HCT116 (cell line): ENCODE results near the gene ELAPOR1. TPM values are rescaled to one million over a fixed set of nuclear protein-coding genes. Genes with fewer than 3 reads are reported as not detected.

ENCODE experiments used
- ATAC-seq: fragments of 200-7000 bp; cut with Tn5 transposase; 2 replicates; pipeline ENCODE4 v1.9.1; 2020; ENCODE audit warnings: mild to moderate bottlenecking, moderate library complexity
- BruUV-seq: library from RNA; stranded (reverse); fragments of 400-500 nt; replicated peaks from 2 replicates; lab custom pipeline; 2021; lab: Mats Ljungman, UMichigan
- CTCF ChIA-PET: fragments of 300-600 bp; sonication (Branson Sonifier 250); formaldehyde crosslinking; loops from one replicate; lab custom pipeline; 2021; ENCODE audit warnings: antibody characterized with exemption; lab: Charles Lee
- POLR2A ChIA-PET: fragments of 300-600, 350-600 bp; sonication (Branson Sonifier 250); formaldehyde crosslinking; loops from one replicate; lab custom pipeline; 2021; ENCODE audit warnings: antibody characterized with exemption; lab: Charles Lee
- RAD21 ChIA-PET, 2 experiments: fragments of 300-600 bp; sonication (Branson Sonifier 250); formaldehyde crosslinking; loops; one replicate each; lab custom pipeline; 2023; ENCODE audit warnings: low total read pairs in 2 of 2; ENCODE audit not compliant: uncharacterized antibody in 2 of 2, unreplicated experiment in 2 of 2, low non-redundant PET in 1 of 2; lab: Charles Lee
- DNase-seq: peaks from one replicate; pipeline ENCODE4 v3.0.0-alpha.2; 2010; ENCODE audit warnings: low read depth, low spot score
- H2AFZ ChIP-seq: fragments of 200-600 bp; shearing (Covaris generic), sonication (generic); 2 replicates; pipeline ENCODE4 v1.6.1; 2017; ENCODE audit warnings: low read depth, mixed run types, mixed read lengths, antibody characterized with exemption, low read length; ENCODE audit not compliant: poor library complexity, severe bottlenecking
- H3K27ac ChIP-seq: 2 replicates; pipeline ENCODE4 v1.5.1; 2012; ENCODE audit warnings: low read depth, low read length
- H3K27me3 ChIP-seq: fragments of 200-600 bp; sonication (generic); 2 replicates; pipeline ENCODE4 v1.6.1; 2016; ENCODE audit warnings: mixed run types, low read length, mixed read lengths; ENCODE audit not compliant: insufficient read depth
- H3K36me3 ChIP-seq, 2 experiments: fragments of 200-500 bp in 1 of 2; fragments of 200-600 bp in 1 of 2; sonication (Bioruptor generic) in 1 of 2; sonication (generic) in 1 of 2; 2 replicates each; pipeline versions ENCODE4 v1.5.1 to v1.6.1; 2014 to 2016; ENCODE audit warnings: low read length in 2 of 2, inconsistent platforms in 1 of 2, mixed read lengths in 1 of 2, mixed run types in 1 of 2; ENCODE audit not compliant: insufficient read depth in 2 of 2, control insufficient read depth in 1 of 2
- H3K4me1 ChIP-seq, 2 experiments: fragments of 200-600 bp in 1 of 2; sonication (generic) in 1 of 2; 2 replicates each; pipeline versions ENCODE4 v1.5.1 to v1.6.1; 2012 to 2017; ENCODE audit warnings: low read length in 2 of 2, inconsistent platforms in 1 of 2, mild to moderate bottlenecking in 1 of 2, mixed read lengths in 1 of 2, mixed run types in 1 of 2, moderate library complexity in 1 of 2; ENCODE audit not compliant: insufficient read depth in 2 of 2, control insufficient read depth in 1 of 2
- H3K4me2 ChIP-seq: fragments of 200-600 bp; sonication (generic); 2 replicates; pipeline ENCODE4 v1.6.1; 2017; ENCODE audit warnings: mixed run types, low read length, mixed read lengths
- H3K4me3 ChIP-seq, 2 experiments: fragments of 200-600 bp in 1 of 2; sonication (generic) in 1 of 2; replicated peaks in 1 of 2; 2 replicates each; pipeline ENCODE4 v1.5.1; 2011 to 2016; ENCODE audit warnings: low read length in 2 of 2, control low read depth in 1 of 2, low read depth in 1 of 2, mild to moderate bottlenecking in 1 of 2, mixed read lengths in 1 of 2, mixed run types in 1 of 2
- H3K79me2 ChIP-seq: fragments of 200-600 bp; sonication (generic); 2 replicates; pipeline ENCODE4 v1.6.1; 2017; ENCODE audit warnings: mild to moderate bottlenecking, mixed run types, low read length, moderate library complexity, mixed read lengths; ENCODE audit not compliant: insufficient read depth
- H3K9ac ChIP-seq: fragments of 200-600 bp; sonication (generic); 2 replicates; pipeline ENCODE4 v1.6.1; 2016; ENCODE audit warnings: low read length, mixed read lengths
- H3K9me2 ChIP-seq: fragments of 200-600 bp; sonication (generic), shearing (Covaris generic); 2 replicates; pipeline ENCODE4 v1.6.1; 2017; ENCODE audit warnings: mixed run types, mild to moderate bottlenecking, moderate library complexity; ENCODE audit not compliant: insufficient read depth
- H3K9me3 ChIP-seq, 2 experiments: fragments of 200-500 bp in 1 of 2; fragments of 200-600 bp in 1 of 2; sonication (Bioruptor generic) in 1 of 2; sonication (generic) in 1 of 2; 2 replicates each; pipeline ENCODE4 v1.6.1; 2014 to 2017; ENCODE audit warnings: low read length in 2 of 2, mixed read lengths in 2 of 2, inconsistent platforms in 1 of 2, low read depth in 1 of 2, mild to moderate bottlenecking in 1 of 2, mixed run types in 1 of 2, moderate library complexity in 1 of 2; ENCODE audit not compliant: control insufficient read depth in 1 of 2, insufficient read depth in 1 of 2
- H4K20me1 ChIP-seq: fragments of 200-600 bp; sonication (generic), shearing (Covaris generic); 2 replicates; pipeline ENCODE4 v1.6.1; 2017; ENCODE audit warnings: mixed run types, mild to moderate bottlenecking, moderate library complexity; ENCODE audit not compliant: insufficient read depth
- EGR1 ChIP-seq: IDR thresholded peaks from 2 replicates; pipeline ENCODE4 v1.6.1; 2012; ENCODE audit warnings: low read depth
- ELF1 ChIP-seq: IDR thresholded peaks from 2 replicates; pipeline ENCODE4 v1.6.1; 2012; ENCODE audit warnings: low read depth, borderline replicate concordance
- EZH2 ChIP-seq: fragments of 200-600 bp; sonication (generic); IDR thresholded peaks from 2 replicates; pipeline ENCODE4 v1.6.1; 2017; ENCODE audit warnings: antibody characterized with exemption, mixed run types
- JUND ChIP-seq: IDR thresholded peaks from 2 replicates; pipeline ENCODE4 v1.6.1; 2012
- POLR2AphosphoS5 ChIP-seq: IDR thresholded peaks from 2 replicates; pipeline ENCODE4 v1.6.1; 2011; ENCODE audit warnings: mild to moderate bottlenecking, low read depth, low read length, moderate library complexity
- RAD21 ChIP-seq: IDR thresholded peaks from 2 replicates; pipeline ENCODE4 v1.6.1; 2012; ENCODE audit warnings: low read depth, mild to moderate bottlenecking
- YY1 ChIP-seq: IDR thresholded peaks from 2 replicates; pipeline ENCODE4 v1.6.1; 2011; ENCODE audit warnings: low read length, low read depth, moderate library complexity, mild to moderate bottlenecking; ENCODE audit not compliant: insufficient replicate concordance; ENCODE audit errors: extremely low read depth
- ZFX ChIP-seq: fragments of 450-650 bp; IDR thresholded peaks from 2 replicates; pipeline ENCODE4 v1.6.1; 2017
- ZNF274 ChIP-seq: fragments of 200-500 bp; sonication (Bioruptor generic); IDR thresholded peaks from 2 replicates; pipeline ENCODE4 v1.6.1; 2014; ENCODE audit warnings: mild to moderate bottlenecking, low read depth, low read length, inconsistent platforms
- intact Hi-C: fragments of 100-400 bp; cut with micrococcal nuclease; formaldehyde crosslinking; loops from 2 replicates; pipeline ENCODE4 v1.10.0; 2022
- total RNA-seq: library from RNA; stranded (reverse); gene quantifications from one replicate; pipeline ENCODE4 v1.2.1, GENCODE V29; 2021; ENCODE audit not compliant: unreplicated experiment
- TF ChIP-seq, protein P1 (sequence below), 3 experiments: fragments of 200-600 bp in 1 of 3; sonication (generic) in 1 of 3; IDR thresholded peaks in 2 of 3; conservative IDR thresholded peaks in 1 of 3; 2 replicates each; pipeline ENCODE4 v1.5.1; 2012 to 2017; ENCODE audit warnings: low read depth in 2 of 3, low read length in 2 of 3, antibody characterized with exemption in 1 of 3, borderline replicate concordance in 1 of 3, control low read depth in 1 of 3, mild to moderate bottlenecking in 1 of 3, mixed read lengths in 1 of 3, mixed run types in 1 of 3, moderate library complexity in 1 of 3; ENCODE audit not compliant: insufficient read depth in 1 of 3
- TF ChIP-seq, protein P2 (sequence below): IDR thresholded peaks from 2 replicates; pipeline ENCODE4 v1.6.1; 2012
- TF ChIP-seq, protein P3 (sequence below): IDR thresholded peaks from 2 replicates; pipeline ENCODE4 v1.6.1; 2012

ELAPOR1 gene
- total RNA-seq, 1 experiment from 2014 or later, result 0.57 TPM

DNA sequence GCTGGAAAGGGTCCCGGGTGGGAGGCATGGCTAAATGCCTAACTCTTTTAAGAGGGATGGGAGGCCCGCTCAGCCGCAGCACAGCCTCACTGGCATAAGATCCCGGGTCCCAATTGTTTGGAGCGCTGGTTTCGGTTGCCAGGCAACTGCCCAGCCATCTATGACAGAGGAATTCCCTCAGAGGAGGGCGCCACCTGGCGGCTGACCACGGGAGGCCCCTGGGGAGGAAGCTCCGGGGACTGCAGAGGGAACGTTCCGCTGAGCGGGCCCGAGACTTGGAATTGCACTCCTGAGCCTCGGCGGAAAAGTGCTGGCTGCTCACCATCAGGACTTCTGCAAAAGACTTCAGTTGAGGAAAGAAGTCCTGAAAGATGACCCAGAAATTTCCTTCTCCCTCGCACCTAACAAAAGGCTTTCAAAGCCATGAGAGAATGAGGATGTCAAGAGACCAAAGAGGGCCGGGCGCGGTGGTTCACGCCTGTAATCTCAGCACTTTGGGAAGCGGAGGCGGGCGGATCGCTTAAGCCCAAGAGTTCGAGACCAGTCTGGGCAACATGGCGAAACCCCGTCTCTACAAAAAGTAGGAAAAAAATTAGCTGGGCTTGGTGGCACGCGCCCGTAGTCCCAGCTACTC is 1.1 kb upstream of the ELAPOR1 start:
- Histone ChIP-seq H3K4me1 (peaks cover 3 to 16% of the 10 kb centered on the region in 2 experiments; a peak in 3 of 4 replicates), H3K27ac (no peak overlapping the region), H2AFZ (peak overlapping the region; percentile 97), H3K4me3 (no peak overlapping the region), H3K9me2 (no peaks in the 10 kb centered on the region), H3K9ac (no peak overlapping the region), H3K9me3 (no peaks in the 10 kb centered on the region), H3K79me2 (no peaks in the 10 kb centered on the region), H3K36me3 (no peaks in the 10 kb centered on the region)
- RAD21 ChIA-PET, result no interaction called here
- POLR2A ChIA-PET, result interaction anchor here (1.0 to 3.1 kb wide), 3 partner anchors 10 to 71 kb away, joined by 3 to 21 read pairs (median 4); partner anchors contain the start of gene WDR47
- ATAC-seq, result peak; percentile 97
- BruUV-seq, result no TSS peak
- CTCF ChIA-PET, result interaction anchor here (0.6 to 2.7 kb wide), 26 partner anchors 8 to 1331 kb away, joined by 3 to 18 read pairs (median 3); partner anchors contain the start of genes EEIG2, GPSM2, PRPF38B and TMEM167B
- peak; percentile 80 for DNase-seq
- TF ChIP-seq RAD21, result peak; percentile 82
- peak; percentile 55 for TF ChIP-seq YY1
- TF ChIP-seq, protein P1, sequence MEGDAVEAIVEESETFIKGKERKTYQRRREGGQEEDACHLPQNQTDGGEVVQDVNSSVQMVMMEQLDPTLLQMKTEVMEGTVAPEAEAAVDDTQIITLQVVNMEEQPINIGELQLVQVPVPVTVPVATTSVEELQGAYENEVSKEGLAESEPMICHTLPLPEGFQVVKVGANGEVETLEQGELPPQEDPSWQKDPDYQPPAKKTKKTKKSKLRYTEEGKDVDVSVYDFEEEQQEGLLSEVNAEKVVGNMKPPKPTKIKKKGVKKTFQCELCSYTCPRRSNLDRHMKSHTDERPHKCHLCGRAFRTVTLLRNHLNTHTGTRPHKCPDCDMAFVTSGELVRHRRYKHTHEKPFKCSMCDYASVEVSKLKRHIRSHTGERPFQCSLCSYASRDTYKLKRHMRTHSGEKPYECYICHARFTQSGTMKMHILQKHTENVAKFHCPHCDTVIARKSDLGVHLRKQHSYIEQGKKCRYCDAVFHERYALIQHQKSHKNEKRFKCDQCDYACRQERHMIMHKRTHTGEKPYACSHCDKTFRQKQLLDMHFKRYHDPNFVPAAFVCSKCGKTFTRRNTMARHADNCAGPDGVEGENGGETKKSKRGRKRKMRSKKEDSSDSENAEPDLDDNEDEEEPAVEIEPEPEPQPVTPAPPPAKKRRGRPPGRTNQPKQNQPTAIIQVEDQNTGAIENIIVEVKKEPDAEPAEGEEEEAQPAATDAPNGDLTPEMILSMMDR (IDR thresholded peaks at IDR 0.05 in 2 of 3, conservative IDR thresholded peaks at IDR 0.05 in 1 of 3; ENCODE audit: borderline replicate concordance in 1 of 3, insufficient read depth in 1 of 3, low read depth in 2 of 3, low read length in 2 of 3), result peak; percentile 79 to 96 (median 96)
- no peak for TF ChIP-seq EZH2
- TF ChIP-seq, all 23 proteins: peak for 3
- Histone ChIP-seq H4K20me1 (no peaks in the 10 kb centered on the region), H3K4me2 (peak overlapping the region; percentile 50), H3K27me3 (no peaks in the 10 kb centered on the region)
- intact Hi-C loops, result loop anchor here (1.0 to 5.0 kb wide), 3 partner anchors 150 to 600 kb away; partner anchors contain the start of gene CLCC1

GRCh38 chr1:109114342-109114674 is 393 bp downstream of the ELAPOR1 start:
- DNase-seq, result no peak
- no peaks in the 10 kb centered on the region for H3K9me3 ChIP-seq
- no peak overlapping the region for H2AFZ ChIP-seq
- no peaks in the 10 kb centered on the region for H3K36me3 ChIP-seq
- ChIA-PET RAD21 (no interaction called here), CTCF (interaction anchor here (1.8 kb wide), 1 partner anchor 14 kb away, joined by 4 read pairs; no protein-coding TSS in a partner anchor), POLR2A (interaction anchor here (0.9 kb wide), 1 partner anchor 14 kb away, joined by 3 read pairs; no protein-coding TSS in a partner anchor)
- no peak overlapping the region for H3K9ac ChIP-seq
- no peaks in the 10 kb centered on the region for H3K79me2 ChIP-seq
- peaks cover 3 to 16% of the 10 kb centered on the region in 2 experiments; a peak in 3 of 4 replicates for H3K4me1 ChIP-seq
- no peak for ATAC-seq
- H3K27ac ChIP-seq, result no peak overlapping the region
- TF ChIP-seq, protein P2, sequence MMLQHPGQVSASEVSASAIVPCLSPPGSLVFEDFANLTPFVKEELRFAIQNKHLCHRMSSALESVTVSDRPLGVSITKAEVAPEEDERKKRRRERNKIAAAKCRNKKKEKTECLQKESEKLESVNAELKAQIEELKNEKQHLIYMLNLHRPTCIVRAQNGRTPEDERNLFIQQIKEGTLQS, result no peak
- TF ChIP-seq, protein P3, sequence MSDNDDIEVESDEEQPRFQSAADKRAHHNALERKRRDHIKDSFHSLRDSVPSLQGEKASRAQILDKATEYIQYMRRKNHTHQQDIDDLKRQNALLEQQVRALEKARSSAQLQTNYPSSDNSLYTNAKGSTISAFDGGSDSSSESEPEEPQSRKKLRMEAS, result no peak
- no peak for TF ChIP-seq JUND
- TF ChIP-seq RAD21, result no peak
- TF ChIP-seq YY1, result no peak
- no peak for TF ChIP-seq POLR2AphosphoS5
- TF ChIP-seq ELF1, result no peak
- no peak for TF ChIP-seq ZFX
- no peak for TF ChIP-seq ZNF274
- TF ChIP-seq EGR1, result no peak
- H4K20me1 ChIP-seq, result no peaks in the 10 kb centered on the region
- no peak overlapping the region for H3K4me2 ChIP-seq
- BruUV-seq, result no TSS peak
- no peak overlapping the region for H3K4me3 ChIP-seq
- intact Hi-C loops, result loop anchor here (5.0 kb wide), 1 partner anchor 152 kb away; the partner anchor contains the start of gene CLCC1
- H3K27me3 ChIP-seq, result no peaks in the 10 kb centered on the region
- H3K9me2 ChIP-seq, result no peaks in the 10 kb centered on the region
